ENCODE measurements around the gene TNPO3.

- TF ChIP-seq, protein P1, sequence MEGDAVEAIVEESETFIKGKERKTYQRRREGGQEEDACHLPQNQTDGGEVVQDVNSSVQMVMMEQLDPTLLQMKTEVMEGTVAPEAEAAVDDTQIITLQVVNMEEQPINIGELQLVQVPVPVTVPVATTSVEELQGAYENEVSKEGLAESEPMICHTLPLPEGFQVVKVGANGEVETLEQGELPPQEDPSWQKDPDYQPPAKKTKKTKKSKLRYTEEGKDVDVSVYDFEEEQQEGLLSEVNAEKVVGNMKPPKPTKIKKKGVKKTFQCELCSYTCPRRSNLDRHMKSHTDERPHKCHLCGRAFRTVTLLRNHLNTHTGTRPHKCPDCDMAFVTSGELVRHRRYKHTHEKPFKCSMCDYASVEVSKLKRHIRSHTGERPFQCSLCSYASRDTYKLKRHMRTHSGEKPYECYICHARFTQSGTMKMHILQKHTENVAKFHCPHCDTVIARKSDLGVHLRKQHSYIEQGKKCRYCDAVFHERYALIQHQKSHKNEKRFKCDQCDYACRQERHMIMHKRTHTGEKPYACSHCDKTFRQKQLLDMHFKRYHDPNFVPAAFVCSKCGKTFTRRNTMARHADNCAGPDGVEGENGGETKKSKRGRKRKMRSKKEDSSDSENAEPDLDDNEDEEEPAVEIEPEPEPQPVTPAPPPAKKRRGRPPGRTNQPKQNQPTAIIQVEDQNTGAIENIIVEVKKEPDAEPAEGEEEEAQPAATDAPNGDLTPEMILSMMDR (IDR thresholded peaks at IDR 0.05; ENCODE audit: insufficient read depth, low read length, poor library complexity, severe bottlenecking): no peak
- no peak for TF ChIP-seq EZH2phosphoT487 (conservative IDR thresholded peaks at IDR 0.05; ENCODE audit: low read length)
These were observed 145.9 kb downstream of the TNPO3 start for GRCh38 chr7:128908750-128909624.
